SK-N-SH treated with all-trans-retinoic acid at 6 μM for 48 hours (cell line): ENCODE measurements around the gene PANK2.

Source experiments
- ATAC-seq: fragments of 200-7000 bp; cut with Tn5 transposase; 3 replicates; pipeline ENCODE4 v1.9.1; 2020; ENCODE audit warnings: mild to moderate bottlenecking, moderate library complexity
- ARNTL ChIP-seq: fragments of 450-650 bp; formaldehyde crosslinking; IDR thresholded peaks from 2 replicates; pipeline ENCODE4 v1.5.0; 2020; ENCODE audit warnings: low read depth, mild to moderate bottlenecking, moderate library complexity, borderline replicate concordance
- BACH2 ChIP-seq: fragments of 250-450 bp; sonication (Bioruptor Pico); IDR thresholded peaks from 2 replicates; pipeline ENCODE4 v1.9.0; 2021; ENCODE audit warnings: mild to moderate bottlenecking, borderline replicate concordance
- CREB5 ChIP-seq: fragments of 250-450 bp; sonication (Bioruptor Pico); IDR thresholded peaks from 2 replicates; pipeline ENCODE4 v1.5.1; 2020; ENCODE audit warnings: low read depth, mild to moderate bottlenecking, moderate library complexity
- CSDC2 ChIP-seq: fragments of 250-450 bp; sonication (Bioruptor Pico); IDR thresholded peaks from 2 replicates; pipeline ENCODE4 v1.5.0; 2020; ENCODE audit warnings: mild to moderate bottlenecking, moderate library complexity
- ESRRG ChIP-seq: fragments of 250-450 bp; sonication (Bioruptor Pico); IDR thresholded peaks from 2 replicates; pipeline ENCODE4 v1.6.1; 2021; ENCODE audit warnings: mild to moderate bottlenecking
- GLIS3 ChIP-seq: fragments of 250-450 bp; sonication (Bioruptor Pico); IDR thresholded peaks from 2 replicates; pipeline ENCODE4 v1.5.0; 2020; ENCODE audit warnings: mild to moderate bottlenecking, moderate library complexity
- ISL1 ChIP-seq: fragments of 250-450 bp; sonication (Bioruptor Pico); IDR thresholded peaks from 2 replicates; pipeline ENCODE4 v2.1.2; 2022; ENCODE audit warnings: mild to moderate bottlenecking, moderate library complexity
- OSR1 ChIP-seq: fragments of 250-450 bp; sonication (Bioruptor Pico); IDR thresholded peaks from 2 replicates; pipeline ENCODE4 v1.8.0; 2022; ENCODE audit warnings: moderate library complexity, mild to moderate bottlenecking, inconsistent platforms
- PPARA ChIP-seq: fragments of 250-450 bp; sonication (Bioruptor Pico); IDR thresholded peaks from 2 replicates; pipeline ENCODE4 v1.5.0; 2020; ENCODE audit warnings: mild to moderate bottlenecking, borderline replicate concordance
- RARB ChIP-seq: fragments of 250-450 bp; sonication (Bioruptor Pico); IDR thresholded peaks from 2 replicates; pipeline ENCODE4 v1.8.0; 2021; ENCODE audit warnings: mild to moderate bottlenecking, moderate library complexity
- SNAI2 ChIP-seq: fragments of 250-450 bp; sonication (Bioruptor Pico); IDR thresholded peaks from 2 replicates; pipeline ENCODE4 v1.5.0; 2020; ENCODE audit warnings: mild to moderate bottlenecking, moderate library complexity
- TCF4 ChIP-seq: fragments of 250-450 bp; sonication (Bioruptor Pico); IDR thresholded peaks from 2 replicates; pipeline ENCODE4 v1.8.0; 2021; ENCODE audit warnings: mild to moderate bottlenecking, moderate library complexity, borderline replicate concordance
- TOX ChIP-seq: fragments of 250-450 bp; sonication (Bioruptor Pico); IDR thresholded peaks from 2 replicates; pipeline ENCODE4 v1.8.0; 2021; ENCODE audit warnings: mild to moderate bottlenecking, moderate library complexity, borderline replicate concordance
- TSHZ2 ChIP-seq: fragments of 250-450 bp; sonication (Bioruptor Pico); IDR thresholded peaks from 2 replicates; pipeline ENCODE4 v1.5.0; 2020; ENCODE audit warnings: mild to moderate bottlenecking, moderate library complexity
- ZC3H10 ChIP-seq: fragments of 250-450 bp; sonication (Bioruptor Pico); IDR thresholded peaks from 2 replicates; pipeline ENCODE4 v1.5.1; 2021; ENCODE audit warnings: mild to moderate bottlenecking, moderate library complexity
- ZFP3 ChIP-seq: fragments of 250-450 bp; sonication (Bioruptor Pico); IDR thresholded peaks from 2 replicates; pipeline ENCODE4 v1.5.0; 2020; ENCODE audit warnings: mild to moderate bottlenecking, moderate library complexity
- ZNF70 ChIP-seq: fragments of 450-650 bp; formaldehyde crosslinking; IDR thresholded peaks from 2 replicates; pipeline ENCODE4 v1.5.0; 2020; ENCODE audit warnings: mild to moderate bottlenecking, moderate library complexity
- ZNF8 ChIP-seq: fragments of 450-650 bp; formaldehyde crosslinking; IDR thresholded peaks from 2 replicates; pipeline ENCODE4 v1.5.0; 2020; ENCODE audit warnings: mild to moderate bottlenecking, moderate library complexity
- TF ChIP-seq, protein P1 (sequence below): fragments of 250-450 bp; sonication (Bioruptor Pico); IDR thresholded peaks from 2 replicates; pipeline ENCODE4 v1.8.0; 2021; ENCODE audit warnings: low read depth, mild to moderate bottlenecking, moderate library complexity, borderline replicate concordance
- TF ChIP-seq, protein P2 (sequence below): fragments of 250-450 bp; sonication (Bioruptor Pico); IDR thresholded peaks from 2 replicates; pipeline ENCODE4 v1.8.0; 2020; ENCODE audit warnings: mild to moderate bottlenecking, moderate library complexity, borderline replicate concordance
- TF ChIP-seq, protein P3 (sequence below): fragments of 250-450 bp; sonication (Bioruptor Pico); IDR thresholded peaks from 2 replicates; pipeline ENCODE4 v1.5.1; 2021; ENCODE audit warnings: mild to moderate bottlenecking, moderate library complexity

Gene PANK2

DNA sequence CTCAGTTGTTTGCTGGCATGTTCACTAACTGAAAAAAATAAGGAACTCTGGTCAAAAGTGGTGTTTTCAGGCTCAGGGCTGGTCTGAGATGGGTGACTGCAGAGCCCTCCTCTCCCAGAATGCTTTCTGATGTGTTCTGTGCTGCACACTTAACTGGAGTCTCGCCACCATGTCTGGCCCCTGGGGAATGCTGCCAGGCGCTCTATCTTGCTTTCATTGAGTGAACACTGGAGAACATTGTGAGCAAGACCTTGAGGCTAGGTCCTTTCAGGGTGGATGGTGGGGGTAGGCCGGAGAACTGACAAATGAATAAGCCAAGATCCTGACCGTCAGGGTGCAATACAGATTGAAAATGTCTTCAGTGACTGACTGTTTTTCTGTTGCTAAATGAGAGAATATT is 19.5 kb downstream of the PANK2 start:
- no peak for TF ChIP-seq CREB5
- no peak for TF ChIP-seq RARB (CRISPR knock-in tag)
- TF ChIP-seq ZNF8 (CRISPR knock-in tag) = no peak
- TF ChIP-seq ZNF70 (CRISPR knock-in tag) = no peak
- TF ChIP-seq TOX (CRISPR knock-in tag) = no peak
- no peak for TF ChIP-seq OSR1 (CRISPR knock-in tag)
- no peak for TF ChIP-seq ISL1 (CRISPR knock-in tag)
- TF ChIP-seq PPARA (CRISPR knock-in tag) = no peak
- TF ChIP-seq ZC3H10 = no peak
- no peak for TF ChIP-seq CSDC2
- TF ChIP-seq TCF4 (CRISPR knock-in tag) = no peak
- ATAC-seq = no peak

DNA sequence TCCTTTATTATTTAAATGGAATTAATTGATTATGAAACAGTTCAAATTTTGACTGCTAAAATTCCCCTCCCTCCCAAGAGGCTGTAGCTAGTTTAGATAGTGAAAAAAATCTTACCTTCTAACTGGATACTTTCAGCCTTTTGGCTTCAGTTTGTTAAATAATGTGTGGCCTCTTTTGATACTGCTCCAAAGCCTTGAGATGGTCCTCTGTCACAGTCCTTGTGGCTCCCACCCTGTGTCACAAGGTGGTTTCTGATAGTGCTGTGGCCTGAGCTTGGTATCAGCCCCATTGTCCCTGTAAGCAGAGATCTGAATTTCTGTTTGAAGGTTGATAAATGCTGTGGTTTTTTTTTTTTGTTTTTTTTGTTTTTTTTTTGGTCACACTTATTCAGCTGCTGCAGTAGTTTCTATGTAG is 20.8 kb downstream of the PANK2 start:
- no peak for ATAC-seq
- TF ChIP-seq, protein P1, sequence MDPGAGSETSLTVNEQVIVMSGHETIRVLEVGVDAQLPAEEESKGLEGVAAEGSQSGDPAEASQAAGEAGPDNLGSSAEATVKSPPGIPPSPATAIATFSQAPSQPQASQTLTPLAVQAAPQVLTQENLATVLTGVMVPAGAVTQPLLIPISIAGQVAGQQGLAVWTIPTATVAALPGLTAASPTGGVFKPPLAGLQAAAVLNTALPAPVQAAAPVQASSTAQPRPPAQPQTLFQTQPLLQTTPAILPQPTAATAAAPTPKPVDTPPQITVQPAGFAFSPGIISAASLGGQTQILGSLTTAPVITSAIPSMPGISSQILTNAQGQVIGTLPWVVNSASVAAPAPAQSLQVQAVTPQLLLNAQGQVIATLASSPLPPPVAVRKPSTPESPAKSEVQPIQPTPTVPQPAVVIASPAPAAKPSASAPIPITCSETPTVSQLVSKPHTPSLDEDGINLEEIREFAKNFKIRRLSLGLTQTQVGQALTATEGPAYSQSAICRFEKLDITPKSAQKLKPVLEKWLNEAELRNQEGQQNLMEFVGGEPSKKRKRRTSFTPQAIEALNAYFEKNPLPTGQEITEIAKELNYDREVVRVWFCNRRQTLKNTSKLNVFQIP = no peak
- TF ChIP-seq ZFP3 (CRISPR knock-in tag) = no peak
- TF ChIP-seq TSHZ2 (CRISPR knock-in tag) = no peak
- TF ChIP-seq ARNTL (CRISPR knock-in tag) = no peak
- no peak for TF ChIP-seq CREB5
- TF ChIP-seq BACH2 (CRISPR knock-in tag) = no peak
- no peak for TF ChIP-seq TCF4 (CRISPR knock-in tag)

DNA sequence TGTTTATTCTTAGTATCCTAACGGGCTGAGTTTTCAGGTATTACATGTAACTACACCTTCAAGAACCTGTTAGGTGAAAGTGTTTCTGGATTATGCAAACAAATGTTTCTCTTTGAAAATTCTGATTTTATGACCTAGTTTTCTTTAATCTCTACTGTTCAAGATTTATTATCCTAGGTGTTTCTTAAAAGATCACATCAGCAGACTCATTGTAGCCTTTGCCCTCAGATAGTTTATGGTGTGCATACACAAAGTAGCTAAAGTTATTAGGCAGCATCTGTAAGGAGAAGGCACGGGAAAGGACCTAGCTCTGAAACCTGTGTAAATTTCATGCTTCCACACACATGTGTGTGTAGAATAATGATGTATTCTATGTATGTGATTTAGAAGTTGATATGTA is 21.7 kb downstream of the PANK2 start:
- no peak for TF ChIP-seq SNAI2 (CRISPR knock-in tag)
- TF ChIP-seq ZNF8 (CRISPR knock-in tag) = no peak
- ATAC-seq = no peak

- TF ChIP-seq SNAI2 (CRISPR knock-in tag) (no peak), ISL1 (CRISPR knock-in tag) (no peak), ZNF8 (CRISPR knock-in tag) (no peak), ZNF70 (CRISPR knock-in tag) (no peak), TCF4 (CRISPR knock-in tag) (no peak), ARNTL (CRISPR knock-in tag) (no peak), TOX (CRISPR knock-in tag) (no peak), GLIS3 (CRISPR knock-in tag) (no peak), TSHZ2 (CRISPR knock-in tag) (no peak), PPARA (CRISPR knock-in tag) (no peak), CREB5 (no peak), BACH2 (CRISPR knock-in tag) (no peak), ESRRG (CRISPR knock-in tag) (no peak), ZFP3 (CRISPR knock-in tag) (no peak)
- TF ChIP-seq, protein P2, sequence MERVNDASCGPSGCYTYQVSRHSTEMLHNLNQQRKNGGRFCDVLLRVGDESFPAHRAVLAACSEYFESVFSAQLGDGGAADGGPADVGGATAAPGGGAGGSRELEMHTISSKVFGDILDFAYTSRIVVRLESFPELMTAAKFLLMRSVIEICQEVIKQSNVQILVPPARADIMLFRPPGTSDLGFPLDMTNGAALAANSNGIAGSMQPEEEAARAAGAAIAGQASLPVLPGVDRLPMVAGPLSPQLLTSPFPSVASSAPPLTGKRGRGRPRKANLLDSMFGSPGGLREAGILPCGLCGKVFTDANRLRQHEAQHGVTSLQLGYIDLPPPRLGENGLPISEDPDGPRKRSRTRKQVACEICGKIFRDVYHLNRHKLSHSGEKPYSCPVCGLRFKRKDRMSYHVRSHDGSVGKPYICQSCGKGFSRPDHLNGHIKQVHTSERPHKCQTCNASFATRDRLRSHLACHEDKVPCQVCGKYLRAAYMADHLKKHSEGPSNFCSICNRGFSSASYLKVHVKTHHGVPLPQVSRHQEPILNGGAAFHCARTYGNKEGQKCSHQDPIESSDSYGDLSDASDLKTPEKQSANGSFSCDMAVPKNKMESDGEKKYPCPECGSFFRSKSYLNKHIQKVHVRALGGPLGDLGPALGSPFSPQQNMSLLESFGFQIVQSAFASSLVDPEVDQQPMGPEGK (CRISPR knock-in tag) = no peak
- TF ChIP-seq, protein P3, sequence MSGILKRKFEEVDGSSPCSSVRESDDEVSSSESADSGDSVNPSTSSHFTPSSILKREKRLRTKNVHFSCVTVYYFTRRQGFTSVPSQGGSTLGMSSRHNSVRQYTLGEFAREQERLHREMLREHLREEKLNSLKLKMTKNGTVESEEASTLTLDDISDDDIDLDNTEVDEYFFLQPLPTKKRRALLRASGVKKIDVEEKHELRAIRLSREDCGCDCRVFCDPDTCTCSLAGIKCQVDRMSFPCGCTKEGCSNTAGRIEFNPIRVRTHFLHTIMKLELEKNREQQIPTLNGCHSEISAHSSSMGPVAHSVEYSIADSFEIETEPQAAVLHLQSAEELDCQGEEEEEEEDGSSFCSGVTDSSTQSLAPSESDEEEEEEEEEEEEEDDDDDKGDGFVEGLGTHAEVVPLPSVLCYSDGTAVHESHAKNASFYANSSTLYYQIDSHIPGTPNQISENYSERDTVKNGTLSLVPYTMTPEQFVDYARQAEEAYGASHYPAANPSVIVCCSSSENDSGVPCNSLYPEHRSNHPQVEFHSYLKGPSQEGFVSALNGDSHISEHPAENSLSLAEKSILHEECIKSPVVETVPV (CRISPR knock-in tag) = no peak
- no peak for ATAC-seq
Measured at GRCh38 chr20:3911956-3912355, 22.8 kb downstream of the PANK2 start.
